Body of pancreas (tissue), 4 donors: Measurements from ENCODE around the gene PLCB2. TPM values are rescaled to one million over a fixed set of nuclear protein-coding genes. Genes with fewer than 3 reads are reported as not detected.

Experiments used
- ATAC-seq: fragments of 150-250 bp; one replicate; pipeline ENCODE4 v1.9.1; 2016
- DNase-seq, 4 donors: peaks; one replicate each; pipeline ENCODE4 v3.0.0-alpha.2; 2019
- H3K27ac ChIP-seq, 4 donors: fragments of 200-600 bp; sonication (generic); 1 replicate in 3 of 4; 2 replicates in 1 of 4; pipeline versions ENCODE4 v1.5.1 to v1.6.1; 2016 to 2019; ENCODE audit warnings: mild to moderate bottlenecking in 1 of 4, mixed read lengths in 1 of 4, moderate library complexity in 1 of 4
- H3K27me3 ChIP-seq, 2 donors: fragments of 200-600 bp; sonication (generic); one replicate each; pipeline ENCODE4 v1.6.0; 2016; ENCODE audit warnings: mild to moderate bottlenecking in 1 of 2
- H3K36me3 ChIP-seq, 2 donors: fragments of 200-600 bp; sonication (generic); replicated peaks in 1 of 2; 2 replicates each; pipeline ENCODE4 v1.5.1; 2016; ENCODE audit warnings: low read depth in 2 of 2; ENCODE audit not compliant: insufficient read depth in 1 of 2
- H3K4me1 ChIP-seq: fragments of 200-600 bp; sonication (generic); one replicate; pipeline ENCODE4 v1.6.0; 2016
- H3K4me3 ChIP-seq, 2 donors: fragments of 200-600 bp; sonication (generic); 1 replicate in 1 of 2; 2 replicates in 1 of 2; pipeline ENCODE4 v1.5.1; 2016 to 2019
- H3K9me3 ChIP-seq, 3 donors: fragments of 200-600 bp; sonication (generic); 1 replicate in 2 of 3; 2 replicates in 1 of 3; pipeline ENCODE4 v1.5.1; 2016
- POLR2A ChIP-seq, 3 donors: fragments of 450-650 bp; IDR thresholded peaks; one replicate each; pipeline ENCODE4 v1.6.1; 2016; ENCODE audit warnings: antibody characterized with exemption in 3 of 3, mild to moderate bottlenecking in 2 of 3
- WGBS, 2 donors: methylation state at CpG; one replicate each; pipeline ENCODE4 v1.1.5; 2017; 5-methylcytosine and 5-hydroxymethylcytosine counted together
- intact Hi-C: fragments of 100-400 bp; cut with DNase I; formaldehyde crosslinking; loops from one replicate; pipeline ENCODE4 v1.15.1; 2023
- total RNA-seq, 2 donors: library from RNA; depleted of rRNA; stranded (reverse); fragments of >200 nt; gene quantifications; one replicate each; pipeline ENCODE4 v1.1.0, GENCODE V29; 2016
- TF ChIP-seq, protein P1 (sequence below), 7 experiments: fragments of 450-650 bp in 4 of 7; fragments of 200-600 bp in 3 of 7; sonication (generic) in 3 of 7; IDR thresholded peaks; one replicate each; pipeline ENCODE4 v1.5.1; 2016 to 2019; ENCODE audit warnings: antibody characterized with exemption in 7 of 7

Gene PLCB2
- total RNA-seq, 2 donors from 2014 or later, result 3.1 to 4.6 TPM

DNA sequence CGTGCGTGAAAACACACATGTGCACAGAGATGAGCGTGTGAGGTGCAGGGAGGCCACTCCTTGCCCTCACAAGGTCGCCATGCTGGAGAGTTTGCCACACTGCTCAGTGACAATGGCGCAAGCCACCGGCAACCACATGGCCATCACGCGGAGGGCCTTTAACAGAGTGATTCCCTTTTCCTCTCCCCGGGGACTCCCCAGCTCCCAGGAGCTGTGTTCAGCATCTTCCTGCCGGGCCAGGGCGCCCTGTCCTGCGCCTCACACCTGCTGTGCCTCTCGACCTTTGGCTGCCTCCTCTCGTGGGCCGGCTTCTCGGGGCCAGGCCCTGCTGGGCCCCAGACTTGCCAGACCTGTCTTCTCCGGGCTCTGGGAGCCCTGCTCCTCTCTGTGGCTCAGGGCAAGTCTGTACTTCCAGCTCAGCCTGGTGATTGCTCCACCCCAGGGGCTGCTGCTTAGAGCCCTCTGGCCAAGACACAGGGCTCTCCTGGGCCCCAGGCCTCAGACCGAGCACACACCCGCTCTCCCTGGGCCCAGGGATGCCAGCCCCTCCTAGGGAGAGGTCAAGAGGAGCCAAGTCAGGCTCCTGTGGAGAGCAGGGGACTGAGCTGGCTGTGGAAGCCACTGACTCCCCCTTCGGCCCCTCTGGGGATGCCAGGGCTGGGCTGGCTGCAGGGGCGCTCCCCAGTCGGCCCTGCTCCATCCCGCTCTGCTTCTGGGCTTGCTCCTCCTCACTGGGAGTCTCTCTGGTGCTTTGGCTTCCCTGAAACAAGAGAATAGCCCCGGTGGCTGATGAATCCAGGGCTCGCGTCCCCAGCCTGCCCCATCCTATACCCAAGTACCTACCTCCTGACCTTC is 27.4 kb upstream of the PLCB2 start:
- H3K27ac ChIP-seq, result peak overlapping the region in 2 of 4 donors; percentile 68 to 77
- H3K4me3 ChIP-seq, result no peak overlapping the region
- DNase-seq (peak in 1 of 4 donors; percentile 44), ATAC-seq (no peak)
- peaks cover 77% of the 10 kb centered on the region for H3K4me1 ChIP-seq
- H3K9me3 ChIP-seq, result no peaks in the 10 kb centered on the region
- 70 to 78% methylated on average over 18 to 25 of the region's 26 CpGs for WGBS, 2 donors
- no peaks in the 10 kb centered on the region for H3K27me3 ChIP-seq
- intact Hi-C loops, result no loop called here
- TF ChIP-seq, protein P1, sequence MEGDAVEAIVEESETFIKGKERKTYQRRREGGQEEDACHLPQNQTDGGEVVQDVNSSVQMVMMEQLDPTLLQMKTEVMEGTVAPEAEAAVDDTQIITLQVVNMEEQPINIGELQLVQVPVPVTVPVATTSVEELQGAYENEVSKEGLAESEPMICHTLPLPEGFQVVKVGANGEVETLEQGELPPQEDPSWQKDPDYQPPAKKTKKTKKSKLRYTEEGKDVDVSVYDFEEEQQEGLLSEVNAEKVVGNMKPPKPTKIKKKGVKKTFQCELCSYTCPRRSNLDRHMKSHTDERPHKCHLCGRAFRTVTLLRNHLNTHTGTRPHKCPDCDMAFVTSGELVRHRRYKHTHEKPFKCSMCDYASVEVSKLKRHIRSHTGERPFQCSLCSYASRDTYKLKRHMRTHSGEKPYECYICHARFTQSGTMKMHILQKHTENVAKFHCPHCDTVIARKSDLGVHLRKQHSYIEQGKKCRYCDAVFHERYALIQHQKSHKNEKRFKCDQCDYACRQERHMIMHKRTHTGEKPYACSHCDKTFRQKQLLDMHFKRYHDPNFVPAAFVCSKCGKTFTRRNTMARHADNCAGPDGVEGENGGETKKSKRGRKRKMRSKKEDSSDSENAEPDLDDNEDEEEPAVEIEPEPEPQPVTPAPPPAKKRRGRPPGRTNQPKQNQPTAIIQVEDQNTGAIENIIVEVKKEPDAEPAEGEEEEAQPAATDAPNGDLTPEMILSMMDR (IDR thresholded peaks at IDR 0.05), result no peak
- TF ChIP-seq POLR2A (IDR thresholded peaks at IDR 0.05), result no peak
- no peaks in the 10 kb centered on the region for H3K36me3 ChIP-seq

DNA sequence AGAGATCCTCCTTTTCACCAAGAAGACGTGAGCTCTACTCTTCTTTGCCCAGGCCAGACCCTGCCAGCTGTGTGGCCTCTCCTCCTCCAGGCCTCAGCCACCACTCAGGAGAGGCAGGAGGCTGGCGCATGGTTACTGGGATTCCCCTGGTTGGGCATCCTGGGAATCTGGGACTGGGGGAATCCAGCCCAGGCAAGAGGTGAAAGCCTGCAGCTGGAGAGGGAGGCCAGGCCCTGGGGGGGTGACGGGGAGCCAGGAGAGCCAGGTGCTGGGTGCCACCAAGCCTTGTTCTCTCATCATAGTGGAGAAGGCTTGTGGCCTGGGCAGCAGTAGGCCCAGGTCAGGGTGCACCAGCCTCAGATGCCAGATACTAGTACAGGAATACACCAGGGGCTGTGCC is 26.8 kb upstream of the PLCB2 start:
- Histone ChIP-seq H3K27me3 (no peaks in the 10 kb centered on the region), H3K4me3 (no peak overlapping the region), H3K9me3 (no peaks in the 10 kb centered on the region), H3K36me3 (no peaks in the 10 kb centered on the region), H3K27ac (peak overlapping the region in 2 of 4 donors; percentile 68 to 77), H3K4me1 (peaks cover 72% of the 10 kb centered on the region)
- TF ChIP-seq, protein P1 (IDR thresholded peaks at IDR 0.05), result no peak
- TF ChIP-seq POLR2A (IDR thresholded peaks at IDR 0.05), result no peak
- no peak for ATAC-seq
- intact Hi-C loops, result no loop called here
- WGBS, 2 donors, result 68 to 89% methylated on average over 3 of the region's 3 CpGs
- no peak for DNase-seq

- 51 to 57% methylated on average over 9 to 12 of the region's 12 CpGs for WGBS, 2 donors
- no peaks in the 10 kb centered on the region for H3K27me3 ChIP-seq
- H3K36me3 ChIP-seq, result no peaks in the 10 kb centered on the region
- intact Hi-C loops, result no loop called here
- ATAC-seq (no peak), DNase-seq (peak in 2 of 4 donors; percentile 25 to 78)
- peaks cover 68% of the 10 kb centered on the region for H3K4me1 ChIP-seq
- peak overlapping the region in 2 of 4 donors; percentile 68 to 77 for H3K27ac ChIP-seq
- H3K9me3 ChIP-seq, result no peaks in the 10 kb centered on the region
- no peak overlapping the region for H3K4me3 ChIP-seq
- peak in 1 of 3 donors; percentile 62 for TF ChIP-seq POLR2A (IDR thresholded peaks at IDR 0.05)
- TF ChIP-seq, protein P1 (IDR thresholded peaks at IDR 0.05), result no peak
Observed at GRCh38 chr15:40333922-40334492, 26.3 kb upstream of the PLCB2 start.

GRCh38 chr15:40332113-40332781 is 24.5 kb upstream of the PLCB2 start:
- no peaks in the 10 kb centered on the region for H3K27me3 ChIP-seq
- peak overlapping the region in 2 of 4 donors; percentile 19 to 21 for H3K27ac ChIP-seq
- TF ChIP-seq, protein P1 (IDR thresholded peaks at IDR 0.05), result no peak
- no peak for TF ChIP-seq POLR2A (IDR thresholded peaks at IDR 0.05)
- no peaks in the 10 kb centered on the region for H3K9me3 ChIP-seq
- H3K4me3 ChIP-seq, result no peak overlapping the region
- ATAC-seq, result no peak
- DNase-seq, result no peak
- 68 to 82% methylated on average over 8 of the region's 8 CpGs for WGBS, 2 donors
- H3K4me1 ChIP-seq, result peaks cover 54% of the 10 kb centered on the region
- H3K36me3 ChIP-seq, result no peaks in the 10 kb centered on the region
- intact Hi-C loops, result no loop called here
